ENCODE data around the gene EEA1. TPM values are rescaled to one million over a fixed set of nuclear protein-coding genes. Genes with fewer than 3 reads are reported as not detected.
"Not testable (repeated sequence)": the region's sequence is repeated elsewhere in the genome, so short reads cannot be mapped to it uniquely, and the experiment has no call there.

The EEA1 gene
- total RNA-seq, 1 experiment from 2014 or later: 4.3 TPM

- H3K36me3 ChIP-seq (replicated peaks; ENCODE audit: control insufficient read depth, insufficient read depth, low read length): no peaks in the 10 kb centered on the region
- H3K27me3 ChIP-seq (ENCODE audit: control insufficient read depth, insufficient read depth, low read length): no peaks in the 10 kb centered on the region
- DNase-seq: no peak
- H3K4me3 ChIP-seq (ENCODE audit: insufficient read depth, low read depth, low read length): no peak overlapping the region
Measured at GRCh38 chr12:92844151-92844763, 84.8 kb downstream of the EEA1 start.

- Histone ChIP-seq H3K4me3 (ENCODE audit: insufficient read depth, low read depth, low read length) (no peak overlapping the region), H3K36me3 (replicated peaks; ENCODE audit: control insufficient read depth, insufficient read depth, low read length) (no peaks in the 10 kb centered on the region), H3K27me3 (ENCODE audit: control insufficient read depth, insufficient read depth, low read length) (no peaks in the 10 kb centered on the region)
- DNase-seq: no peak
Measured at GRCh38 chr12:92829686-92830282, 99.3 kb downstream of the EEA1 start.

GRCh38 chr12:92828565-92828964, 100.5 kb downstream of the EEA1 start:
- DNase-seq: no peak
- no peaks in the 10 kb centered on the region for H3K27me3 ChIP-seq (ENCODE audit: control insufficient read depth, insufficient read depth, low read length)
- no peaks in the 10 kb centered on the region for H3K36me3 ChIP-seq (replicated peaks; ENCODE audit: control insufficient read depth, insufficient read depth, low read length)
- H3K4me3 ChIP-seq (ENCODE audit: insufficient read depth, low read depth, low read length): no peak overlapping the region

GRCh38 chr12:92827836-92828431, 101.2 kb downstream of the EEA1 start:
- DNase-seq: peak; percentile 23
- H3K4me3 ChIP-seq (ENCODE audit: insufficient read depth, low read depth, low read length): no peak overlapping the region
- no peaks in the 10 kb centered on the region for H3K27me3 ChIP-seq (ENCODE audit: control insufficient read depth, insufficient read depth, low read length)
- no peaks in the 10 kb centered on the region for H3K36me3 ChIP-seq (replicated peaks; ENCODE audit: control insufficient read depth, insufficient read depth, low read length)

- H3K27me3 ChIP-seq (ENCODE audit: control insufficient read depth, insufficient read depth, low read length): no peaks in the 10 kb centered on the region
- no peaks in the 10 kb centered on the region; the same call in none of the 2 replicates for H3K36me3 ChIP-seq (replicated peaks; ENCODE audit: control insufficient read depth, insufficient read depth, low read length)
- H3K4me3 ChIP-seq (ENCODE audit: insufficient read depth, low read depth, low read length): no peak overlapping the region
- DNase-seq: no peak
Measured at GRCh38 chr12:92821142-92821541, 108.0 kb downstream of the EEA1 start.

GRCh38 chr12:92814584-92814983, 114.5 kb downstream of the EEA1 start:
- Histone ChIP-seq H3K4me3 (ENCODE audit: insufficient read depth, low read depth, low read length) (no peak overlapping the region), H3K36me3 (replicated peaks; ENCODE audit: control insufficient read depth, insufficient read depth, low read length) (no peaks in the 10 kb centered on the region; the same call in none of the 2 replicates), H3K27me3 (ENCODE audit: control insufficient read depth, insufficient read depth, low read length) (no peaks in the 10 kb centered on the region)
- no peak for DNase-seq

- H3K27me3 ChIP-seq (ENCODE audit: control insufficient read depth, insufficient read depth, low read length): no peaks in the 10 kb centered on the region
- DNase-seq: no peak
- H3K4me3 ChIP-seq (ENCODE audit: insufficient read depth, low read depth, low read length): no peak overlapping the region
- H3K36me3 ChIP-seq (replicated peaks; ENCODE audit: control insufficient read depth, insufficient read depth, low read length): no peaks in the 10 kb centered on the region
Measured at GRCh38 chr12:92810370-92810769, 118.7 kb downstream of the EEA1 start.

GRCh38 chr12:92803903-92804302, 125.2 kb downstream of the EEA1 start:
- Histone ChIP-seq H3K4me3 (ENCODE audit: insufficient read depth, low read depth, low read length) (no peak overlapping the region), H3K27me3 (ENCODE audit: control insufficient read depth, insufficient read depth, low read length) (no peaks in the 10 kb centered on the region), H3K36me3 (replicated peaks; ENCODE audit: control insufficient read depth, insufficient read depth, low read length) (peaks cover 1% of the 10 kb centered on the region; the same call in 1 of the 2 replicates)
- DNase-seq: no peak

- no peaks in the 10 kb centered on the region for H3K27me3 ChIP-seq (ENCODE audit: control insufficient read depth, insufficient read depth, low read length)
- peaks cover 1% of the 10 kb centered on the region; the same call in 1 of the 2 replicates for H3K36me3 ChIP-seq (replicated peaks; ENCODE audit: control insufficient read depth, insufficient read depth, low read length)
- H3K4me3 ChIP-seq (ENCODE audit: insufficient read depth, low read depth, low read length): no peak overlapping the region
- DNase-seq: no peak
Measured at GRCh38 chr12:92802906-92803305, 126.2 kb downstream of the EEA1 start.

- no peaks in the 10 kb centered on the region for H3K27me3 ChIP-seq (ENCODE audit: control insufficient read depth, insufficient read depth, low read length)
- no peak overlapping the region for H3K4me3 ChIP-seq (ENCODE audit: insufficient read depth, low read depth, low read length)
- no peak for DNase-seq
- peaks cover 1% of the 10 kb centered on the region; the same call in 1 of the 2 replicates for H3K36me3 ChIP-seq (replicated peaks; ENCODE audit: control insufficient read depth, insufficient read depth, low read length)
Measured at GRCh38 chr12:92796650-92797049, 132.4 kb downstream of the EEA1 start.

GRCh38 chr12:92794814-92795213, 134.3 kb downstream of the EEA1 start:
- Histone ChIP-seq H3K27me3 (ENCODE audit: control insufficient read depth, insufficient read depth, low read length) (no peaks in the 10 kb centered on the region), H3K36me3 (replicated peaks; ENCODE audit: control insufficient read depth, insufficient read depth, low read length) (no peaks in the 10 kb centered on the region), H3K4me3 (ENCODE audit: insufficient read depth, low read depth, low read length) (no peak overlapping the region)
- no peak for DNase-seq

GRCh38 chr12:92794356-92794755, 134.7 kb downstream of the EEA1 start:
- not testable (repeated sequence) for DNase-seq; H3K4me3 ChIP-seq (ENCODE audit: insufficient read depth, low read depth, low read length); H3K36me3 ChIP-seq (replicated peaks; ENCODE audit: control insufficient read depth, insufficient read depth, low read length); H3K27me3 ChIP-seq (ENCODE audit: control insufficient read depth, insufficient read depth, low read length)

- Histone ChIP-seq H3K36me3 (replicated peaks; ENCODE audit: control insufficient read depth, insufficient read depth, low read length) (0 out of 2 replicates have a peak, but pooled peaks cover 1% of the 10 kb centered on the region), H3K27me3 (ENCODE audit: control insufficient read depth, insufficient read depth, low read length) (no peaks in the 10 kb centered on the region), H3K4me3 (ENCODE audit: insufficient read depth, low read depth, low read length) (no peak overlapping the region)
- DNase-seq: no peak
Measured at GRCh38 chr12:92786045-92786444, 143.1 kb downstream of the EEA1 start.

- H3K36me3 ChIP-seq (replicated peaks; ENCODE audit: control insufficient read depth, insufficient read depth, low read length): 0 out of 2 replicates have a peak, but pooled peaks cover 1% of the 10 kb centered on the region
- DNase-seq: no peak
Measured at GRCh38 chr12:92785563-92785950, 143.5 kb downstream of the EEA1 start.

More at GRCh38 chr12:92785563-92785950, 143.5 kb downstream of the EEA1 start:
- Histone ChIP-seq H3K4me3 (ENCODE audit: insufficient read depth, low read depth, low read length) (no peak overlapping the region), H3K27me3 (ENCODE audit: control insufficient read depth, insufficient read depth, low read length) (no peaks in the 10 kb centered on the region)

All from H7 (cell line).